HG03196 (cell line): ENCODE measurements around the gene PYGO2.

Experiments used
- ATAC-seq: cut with Tn5 transposase; IDR thresholded peaks from one replicate; pipeline ENCODE4 v1.9.1; 2021; ENCODE audit not compliant: unreplicated experiment

Gene PYGO2

GRCh38 chr1:154945160-154945961 is 16.2 kb downstream of the PYGO2 start:
- ATAC-seq, result no peak

GRCh38 chr1:154944401-154945159 is 17.0 kb downstream of the PYGO2 start:
- no peak for ATAC-seq

- ATAC-seq, result no peak
These were observed 17.8 kb downstream of the PYGO2 start for GRCh38 chr1:154943649-154944400.

GRCh38 chr1:154941333-154942013 is 20.1 kb downstream of the PYGO2 start:
- no peak for ATAC-seq

GRCh38 chr1:154940651-154941194 is 20.9 kb downstream of the PYGO2 start:
- no peak for ATAC-seq

- ATAC-seq, result no peak
These were observed 21.4 kb downstream of the PYGO2 start for GRCh38 chr1:154940213-154940560.

- no peak for ATAC-seq
These were observed 22.8 kb downstream of the PYGO2 start for GRCh38 chr1:154938604-154939399.

GRCh38 chr1:154937988-154938386 is 23.6 kb downstream of the PYGO2 start:
- ATAC-seq, result no peak

- ATAC-seq, result peak; percentile 55
These were observed 24.2 kb downstream of the PYGO2 start for GRCh38 chr1:154937085-154937987.

GRCh38 chr1:154936555-154937084 is 25.0 kb downstream of the PYGO2 start, which contains the start of gene PMVK:
Gene PMVK (minus strand): TSS chr1:154936719. CDS start chr1:154936685, 34 bp downstream.
- peak; percentile 74 for ATAC-seq

GRCh38 chr1:154935749-154936554 is 25.6 kb downstream of the PYGO2 start:
- ATAC-seq, result no peak

- no peak for ATAC-seq
These were observed 27.1 kb downstream of the PYGO2 start for GRCh38 chr1:154934358-154934948.

- ATAC-seq, result no peak
These were observed 29.6 kb downstream of the PYGO2 start for GRCh38 chr1:154931940-154932487.

- ATAC-seq, result no peak
These were observed 35.4 kb downstream of the PYGO2 start for GRCh38 chr1:154926201-154926600.

GRCh38 chr1:154925335-154926170 is 36.0 kb downstream of the PYGO2 start:
- no peak for ATAC-seq

- ATAC-seq, result no peak
These were observed 37.9 kb downstream of the PYGO2 start for GRCh38 chr1:154923695-154924094.
